Adrenal gland (tissue), 12 donors: ENCODE results near the gene SPTBN1. TPM values are rescaled to one million over a fixed set of nuclear protein-coding genes. Genes with fewer than 3 reads are reported as not detected.
A peak's percentile ranks its signal among the peaks of the same experiment; 100 is the strongest.

Source experiments
- DNase-seq, 7 donors: peaks; one replicate each; pipeline ENCODE4 v3.0.0-alpha.2; 2019 to 2020
- H3K27ac ChIP-seq, 5 donors: fragments of 200-600 bp; sonication (generic) in 4 of 5; 1 replicate in 3 of 5; 2 replicates in 2 of 5; pipeline versions ENCODE4 v1.5.1 to v1.8.0; 2016 to 2020; ENCODE audit warnings: mild to moderate bottlenecking in 1 of 5
- H3K27me3 ChIP-seq: fragments of 200-600 bp; 2 replicates; pipeline ENCODE4 v1.8.0; 2021
- H3K36me3 ChIP-seq, 2 donors: fragments of 200-600 bp; replicated peaks in 1 of 2; 1 replicate in 1 of 2; 2 replicates in 1 of 2; pipeline versions ENCODE4 v1.5.1 to v1.8.0; 2018 to 2022
- H3K4me1 ChIP-seq, 2 donors: fragments of 200-600 bp; replicated peaks in 1 of 2; 1 replicate in 1 of 2; 2 replicates in 1 of 2; pipeline versions ENCODE4 v1.5.1 to v1.8.0; 2018 to 2021
- H3K4me3 ChIP-seq, 4 donors: fragments of 200-600 bp; sonication (generic) in 3 of 4; one replicate each; pipeline ENCODE4 v1.5.1; 2016 to 2018
- H3K9me3 ChIP-seq, 3 donors: fragments of 200-600 bp; sonication (generic) in 1 of 3; replicated peaks in 1 of 3; 1 replicate in 2 of 3; 2 replicates in 1 of 3; pipeline versions ENCODE4 v1.5.1 to v1.8.0; 2016 to 2021
- CTCF ChIP-seq, 6 experiments: fragments of 450-650 bp in 4 of 6; fragments of 200-600 bp in 2 of 6; sonication (generic) in 1 of 6; IDR thresholded peaks; 1 replicate in 5 of 6; 2 replicates in 1 of 6; pipeline versions ENCODE4 v1.5.1 to v1.8.0; 2016 to 2021; ENCODE audit warnings: antibody characterized with exemption in 6 of 6, mild to moderate bottlenecking in 2 of 6, moderate library complexity in 1 of 6
- POLR2A ChIP-seq, 2 donors: fragments of 450-650 bp; IDR thresholded peaks; one replicate each; pipeline ENCODE4 v1.6.1; 2017; ENCODE audit warnings: antibody characterized with exemption in 2 of 2, mild to moderate bottlenecking in 2 of 2, moderate library complexity in 1 of 2
- WGBS, 4 donors: extraction: QIAGEN DNeasy Blood & Tissue Kit in 2 of 4; methylation state at CpG; one replicate each; pipeline versions ENCODE4 v1.1.5 to v1.1.7; 2013 to 2017; 5-methylcytosine and 5-hydroxymethylcytosine counted together
- intact Hi-C, 2 donors: fragments of 100-400 bp; cut with DNase I; formaldehyde crosslinking; loops; one replicate each; pipeline versions ENCODE4 v1.14.1 to v1.15.0; 2022 to 2023
- polyA plus RNA-seq, 3 donors: library from polyadenylated mRNA; stranded (reverse); fragments of 200-250 nt in 2 of 3; fragments of 350-450 nt in 1 of 3; fragmentation: Illumina TruSeq in 1 of 3; extraction: RNeasy Lipid Tissue Mini Kit (QIAGEN cat#74804) in 1 of 3; gene quantifications; one replicate each; pipeline ENCODE4 v1.2.3, GENCODE V29; 2013 to 2014
- total RNA-seq, 9 donors: library from RNA; depleted of rRNA in 4 of 9; stranded (reverse); fragments of >200 nt in 4 of 9; fragments of 120-200 nt in 1 of 9; fragmentation: NEBNext Ultra II Directional in 1 of 9; extraction: Animal tissue kit (Norgen Biotek cat#: 25700) in 1 of 9; gene quantifications; one replicate each; pipeline versions ENCODE4 v1.1.0 to v1.2.4, GENCODE V29; 2013 to 2023
- donor health status: healthy with polysubstance abuse.
- donor health status: Bipolar disorder and iron deficiency.
- donor health status: DM: yes; HTN: yes; CAD: no.
- donor health status: DM: no; HTN: no; CAD: no.
- donor health status: DM: no; HTN: no; CAD: no.
- donor health status: DM: yes; HTN: yes; CAD: no.

The SPTBN1 gene
- total and polyA plus RNA-seq, 12 donors: 72.9 to 653 (median 493) TPM

- peaks cover 0 to 5% of the 10 kb centered on the region in 2 donors for H3K4me1 ChIP-seq
- peak overlapping the region in 1 of 5 donors; percentile 65 for H3K27ac ChIP-seq
- no peaks in the 10 kb centered on the region for H3K27me3 ChIP-seq
- H3K4me3 ChIP-seq: no peak overlapping the region
- intact Hi-C loops: no loop called here
- no peaks in the 10 kb centered on the region for H3K36me3 ChIP-seq
- H3K9me3 ChIP-seq: no peaks in the 10 kb centered on the region
- no peak for TF ChIP-seq CTCF (IDR thresholded peaks at IDR 0.05)
- no peak for TF ChIP-seq POLR2A (IDR thresholded peaks at IDR 0.05)
- DNase-seq: peak in 1 of 7 donors; percentile 13
- WGBS, 4 donors: 58 to 67% (median 61%) methylated on average over 4 of the region's 4 CpGs
Measured at GRCh38 chr2:54419388-54419787, 36.7 kb upstream of the SPTBN1 start.

GRCh38 chr2:54419855-54420523 lies 36.1 kb upstream of the SPTBN1 start:
- Histone ChIP-seq H3K36me3 (no peaks in the 10 kb centered on the region), H3K4me1 (peaks cover 0 to 5% of the 10 kb centered on the region in 2 donors), H3K27ac (peak overlapping the region in 2 of 5 donors; percentile 16 to 65), H3K9me3 (no peaks in the 10 kb centered on the region), H3K27me3 (no peaks in the 10 kb centered on the region), H3K4me3 (no peak overlapping the region)
- WGBS, 4 donors: 60 to 76% (median 69%) methylated on average over 9 of the region's 9 CpGs
- intact Hi-C loops: no loop called here
- no peak for DNase-seq
- TF ChIP-seq POLR2A (IDR thresholded peaks at IDR 0.05) (no peak), CTCF (IDR thresholded peaks at IDR 0.05) (no peak)

- no peaks in the 10 kb centered on the region for H3K36me3 ChIP-seq
- H3K4me1 ChIP-seq: peaks cover 0 to 5% of the 10 kb centered on the region in 2 donors
- WGBS, 4 donors: 66 to 70% (median 70%) methylated on average over 2 of the region's 2 CpGs
- intact Hi-C loops: no loop called here
- TF ChIP-seq POLR2A (IDR thresholded peaks at IDR 0.05) (no peak), CTCF (IDR thresholded peaks at IDR 0.05) (no peak)
- H3K4me3 ChIP-seq: no peak overlapping the region
- no peaks in the 10 kb centered on the region for H3K27me3 ChIP-seq
- no peaks in the 10 kb centered on the region for H3K9me3 ChIP-seq
- peak overlapping the region in 1 of 5 donors; percentile 41 for H3K27ac ChIP-seq
- no peak for DNase-seq
Measured at GRCh38 chr2:54420524-54421172, 35.5 kb upstream of the SPTBN1 start.

- H3K27ac ChIP-seq: no peak overlapping the region
- H3K4me3 ChIP-seq: no peak overlapping the region
- intact Hi-C loops: no loop called here
- WGBS, 4 donors: 67 to 83% (median 78%) methylated on average over 10 of the region's 10 CpGs
- no peaks in the 10 kb centered on the region for H3K36me3 ChIP-seq
- H3K27me3 ChIP-seq: no peaks in the 10 kb centered on the region
- DNase-seq: no peak
- H3K4me1 ChIP-seq: peaks cover 0 to 5% of the 10 kb centered on the region in 2 donors
- TF ChIP-seq CTCF (IDR thresholded peaks at IDR 0.05): no peak
- TF ChIP-seq POLR2A (IDR thresholded peaks at IDR 0.05): no peak
- H3K9me3 ChIP-seq: no peaks in the 10 kb centered on the region
Measured at GRCh38 chr2:54422072-54422581, 34.0 kb upstream of the SPTBN1 start.
